NCI-H510A treated with DMSO at 0.1 percent for 48 hours (cell line): ENCODE data around the gene WDR7.

Source experiments
- DNase-seq: peaks from one replicate; lab custom pipeline; 2025; lab: John Stamatoyannopoulos, UW

WDR7 gene

DNA sequence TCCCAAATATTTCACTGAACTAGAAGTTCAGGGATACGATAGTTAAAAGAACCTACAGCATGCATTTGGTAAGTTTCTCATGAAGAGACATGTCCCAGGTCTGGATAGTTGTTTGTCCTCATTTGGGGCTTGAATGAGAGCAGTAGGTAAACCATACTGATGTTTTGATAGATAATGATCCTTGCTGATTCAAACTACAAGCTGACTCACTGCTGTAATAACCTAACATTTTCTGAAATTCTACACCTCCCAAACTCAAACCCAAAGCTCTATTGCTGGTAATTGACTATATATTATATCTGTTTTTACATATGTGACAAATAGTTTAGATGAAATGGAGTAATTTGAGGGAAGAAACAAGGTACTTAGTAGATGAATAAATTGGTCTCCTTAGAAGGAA lies 341.6 kb downstream of the WDR7 start:
- DNase-seq: no peak

DNA sequence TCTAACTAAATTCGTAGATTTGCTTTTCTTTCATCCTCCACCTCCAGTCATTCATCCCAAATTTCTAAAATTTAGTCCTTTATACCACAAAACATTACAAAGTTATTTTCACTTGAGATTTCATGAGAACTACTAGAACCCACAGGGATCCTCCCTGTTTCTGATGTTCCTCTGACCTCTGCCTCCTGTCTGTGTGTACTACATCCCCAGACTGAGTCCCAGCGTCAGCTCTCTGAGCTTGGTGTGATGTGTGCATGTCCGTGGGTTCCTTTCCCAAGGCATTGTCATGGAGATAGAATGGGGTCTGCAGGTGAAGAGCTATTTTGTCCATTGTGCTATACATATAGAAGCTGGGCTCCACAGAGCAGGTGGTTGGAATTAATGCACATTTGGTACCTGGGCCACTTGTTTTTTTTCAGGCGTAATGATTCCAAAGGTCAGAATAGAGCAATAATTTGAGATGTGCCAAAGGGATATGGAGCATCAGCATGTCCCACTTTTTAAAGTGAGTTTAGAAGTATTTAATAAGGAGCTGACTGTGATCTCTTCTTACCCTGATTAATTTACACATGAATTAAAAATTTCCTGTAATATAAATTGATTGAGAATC lies 344.5 kb downstream of the WDR7 start:
- DNase-seq: no peak

DNA sequence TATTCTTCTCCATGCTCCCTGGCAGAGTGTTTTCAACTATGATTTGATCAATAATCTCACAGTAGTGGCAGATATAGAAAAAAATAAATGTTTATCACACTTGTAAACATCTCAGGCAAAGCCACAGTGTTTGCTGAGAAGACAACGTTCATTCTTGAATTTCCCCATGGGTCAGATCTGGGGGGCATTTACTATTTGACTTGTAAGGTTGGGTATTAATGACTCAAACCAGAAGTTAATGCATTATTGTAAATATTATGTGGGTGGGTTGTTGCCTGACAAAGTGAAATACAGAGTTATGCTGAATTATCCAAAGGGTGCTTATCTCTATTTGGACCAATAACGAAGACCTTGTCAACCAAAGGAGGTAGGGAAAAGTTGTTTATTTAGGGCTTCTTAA lies 346.0 kb downstream of the WDR7 start:
- DNase-seq: no peak

DNA sequence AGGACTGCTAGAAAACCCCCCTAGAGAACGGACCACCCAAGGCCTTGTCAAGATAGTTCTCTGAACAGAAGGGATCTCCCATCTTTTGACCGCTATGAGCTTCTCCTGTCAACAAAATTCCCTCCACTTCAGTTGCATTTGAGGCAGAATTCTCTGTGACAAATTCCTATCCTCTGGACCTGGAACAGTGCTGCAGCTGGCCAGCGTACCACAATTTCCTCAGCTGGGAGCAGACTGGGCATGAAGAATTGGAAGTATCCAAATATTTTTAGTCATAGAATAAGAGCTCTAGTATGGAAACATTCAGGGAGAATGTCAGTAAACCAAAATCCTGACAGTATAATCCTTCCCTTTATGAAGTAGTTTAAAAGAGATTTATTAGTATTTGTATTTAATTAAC lies 348.7 kb downstream of the WDR7 start:
- DNase-seq: no peak

DNA sequence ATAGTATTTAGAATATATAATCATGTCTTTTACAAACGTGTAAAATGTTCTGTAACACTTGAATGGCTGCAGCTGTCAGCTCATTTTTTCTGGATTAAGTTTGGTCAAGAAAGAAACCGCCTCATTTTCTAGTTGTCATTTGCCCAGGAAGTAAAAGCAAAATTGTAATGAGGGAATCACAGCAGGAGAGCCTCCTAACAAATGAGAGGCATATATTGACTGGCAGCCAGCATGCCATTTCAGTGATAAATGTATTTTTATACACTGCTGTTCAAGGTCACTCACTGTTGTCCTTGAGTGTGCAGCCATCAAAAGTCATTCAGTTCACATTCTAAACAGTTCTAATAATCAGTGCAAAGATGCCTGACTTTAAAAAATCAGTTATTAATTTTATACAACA lies 351.5 kb downstream of the WDR7 start:
- peak; percentile 16 for DNase-seq

DNA sequence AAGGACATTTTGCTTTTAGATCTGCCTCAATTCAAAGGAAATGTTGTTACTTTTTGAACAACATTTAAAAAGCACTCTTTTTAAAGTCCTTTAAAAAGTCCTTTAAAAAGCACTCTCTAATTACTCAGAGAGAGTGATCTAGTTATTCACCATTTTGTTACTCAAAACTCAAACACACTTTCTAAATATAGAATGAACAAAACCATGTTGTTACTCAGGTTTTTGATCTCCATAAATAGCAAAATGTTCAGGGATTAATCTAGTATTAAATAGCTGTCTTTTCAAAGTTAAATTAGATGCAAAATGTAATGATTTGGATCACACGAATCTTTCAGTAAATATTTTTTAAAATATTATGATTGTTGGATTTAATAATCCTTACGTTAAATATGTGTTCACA lies 352.2 kb downstream of the WDR7 start:
- no peak for DNase-seq

DNA sequence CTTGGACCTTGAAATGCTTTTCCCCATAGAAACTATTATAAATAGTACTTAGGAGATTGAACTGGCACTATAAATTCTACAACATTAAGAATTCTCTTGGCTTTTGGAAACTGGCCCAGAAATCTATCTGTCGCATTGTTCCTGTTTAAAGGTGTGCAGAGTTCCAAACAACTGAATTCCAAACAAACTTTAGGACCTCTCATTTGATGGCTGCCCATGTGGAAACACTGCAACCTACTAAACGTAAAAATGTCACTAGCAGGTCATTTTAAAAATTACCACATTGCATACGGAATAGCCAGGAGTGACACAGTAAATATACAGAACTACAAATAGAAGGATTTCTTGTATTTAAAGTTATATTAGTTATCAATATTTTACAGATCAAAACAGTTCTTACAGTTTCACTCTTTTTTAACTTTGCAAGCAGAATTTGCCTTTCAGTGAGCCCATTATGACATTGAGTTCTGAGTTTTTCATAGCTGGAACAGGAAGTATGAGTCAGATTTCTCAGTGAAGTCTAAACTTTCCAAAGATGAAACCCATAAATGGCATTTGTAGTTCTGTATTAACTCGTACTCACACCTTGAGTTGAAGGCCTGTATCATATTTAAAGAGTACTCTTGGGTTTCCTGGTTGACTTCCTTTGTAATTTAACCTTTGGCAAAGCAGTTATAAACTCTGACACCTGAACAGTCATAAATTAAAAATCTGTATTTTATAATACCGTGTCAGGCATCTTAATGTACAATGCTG lies 353.4 kb downstream of the WDR7 start:
- DNase-seq: peak; percentile 49

DNA sequence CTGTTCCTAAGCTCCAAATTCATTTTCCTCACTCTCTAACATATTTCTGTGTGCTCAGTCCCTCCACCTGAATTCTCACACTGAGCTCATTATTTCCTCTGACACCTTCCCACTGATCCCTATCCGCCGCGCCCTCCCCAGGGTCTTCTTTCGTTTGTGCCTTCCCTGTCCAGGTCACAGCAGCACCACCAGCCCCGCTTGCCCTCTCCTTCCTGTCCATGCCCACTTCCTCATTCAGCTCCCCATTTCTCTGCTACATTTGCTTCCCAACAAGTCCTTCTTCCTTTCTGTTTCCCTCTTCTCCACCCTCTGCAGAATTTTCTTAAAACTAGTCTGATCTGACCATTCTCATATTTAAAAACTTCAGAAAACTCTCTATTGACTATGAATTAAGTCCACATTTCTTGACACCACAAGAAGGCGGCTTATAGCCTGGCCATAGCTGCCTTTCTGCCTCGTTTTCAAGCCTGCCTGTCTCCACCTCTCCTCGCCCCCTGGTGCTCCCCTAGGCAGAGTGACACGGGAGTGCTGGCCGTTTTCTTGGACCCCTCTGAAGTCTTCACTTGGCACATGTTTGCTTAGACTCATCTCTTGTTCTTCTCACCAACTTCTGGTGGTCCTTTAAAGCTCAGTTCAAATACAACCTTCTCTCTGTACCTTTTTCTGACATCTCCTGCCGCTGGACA lies 357.0 kb downstream of the WDR7 start:
- DNase-seq: no peak

DNA sequence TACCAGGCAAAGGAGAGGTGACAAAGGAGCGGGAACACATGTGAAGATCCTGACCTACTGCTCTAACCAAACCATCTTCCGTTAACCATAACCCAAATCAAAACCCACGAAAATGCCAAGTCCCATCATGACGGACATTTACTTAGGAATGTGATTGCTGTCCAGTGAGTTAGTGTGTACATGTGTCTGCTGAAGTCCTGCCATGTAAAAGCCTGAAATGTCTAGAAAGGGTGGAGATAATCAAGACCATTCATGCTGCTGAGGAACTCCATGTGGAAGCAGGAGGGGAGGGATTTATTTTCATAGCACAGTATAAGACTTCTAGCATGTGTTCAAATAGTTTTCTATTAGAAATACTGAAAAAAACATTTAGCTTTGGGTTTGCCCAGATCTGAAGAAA lies 358.7 kb downstream of the WDR7 start:
- DNase-seq: no peak

DNA sequence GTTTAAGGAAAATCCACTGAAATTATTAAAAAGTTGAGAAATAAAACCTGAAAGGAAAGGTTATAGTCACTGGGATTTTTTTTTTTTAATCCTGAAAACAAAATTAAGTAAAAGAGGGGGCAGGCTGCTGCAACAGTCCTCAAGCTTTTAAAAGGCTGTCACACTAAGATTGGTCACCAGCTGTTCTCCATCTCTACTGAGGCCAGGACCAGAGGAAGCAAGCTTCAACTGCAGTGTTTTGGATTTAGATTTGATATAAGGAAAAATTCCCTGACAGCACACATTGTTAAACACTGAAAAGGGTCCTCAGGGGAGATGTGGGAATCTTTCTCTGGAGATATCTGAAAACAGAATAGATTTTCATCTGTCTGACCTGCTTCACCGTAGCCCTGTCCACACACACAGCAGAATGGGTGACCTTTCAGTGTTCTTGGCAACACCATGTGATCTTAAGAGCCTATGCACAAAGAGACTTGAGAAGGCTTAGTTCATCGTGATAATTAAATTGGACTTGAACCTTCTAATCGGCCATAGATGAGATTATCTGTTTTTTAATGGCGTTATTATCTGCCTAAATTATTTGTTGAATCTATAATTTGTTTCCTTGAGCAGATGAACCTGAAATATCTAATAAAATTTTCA lies 363.7 kb downstream of the WDR7 start:
- no peak for DNase-seq

DNA sequence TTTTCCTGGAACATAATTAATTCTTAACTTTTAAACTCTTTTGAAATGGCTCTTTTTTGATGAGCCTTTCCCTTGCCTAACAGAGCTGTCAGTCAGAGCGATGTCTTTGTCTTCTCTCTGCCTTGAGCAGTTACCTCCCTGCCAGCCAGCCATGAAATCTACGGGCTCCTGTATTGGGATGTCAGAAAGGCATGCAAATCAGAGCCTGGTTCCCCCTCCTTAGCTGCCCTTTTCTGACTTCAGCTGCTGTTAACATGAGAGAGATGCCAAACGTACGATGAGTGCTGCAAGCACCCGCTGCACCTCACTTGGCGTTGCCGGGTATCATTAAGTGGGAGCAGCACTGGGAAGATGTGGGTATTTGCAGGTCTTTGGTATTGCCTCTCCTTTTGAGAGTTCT lies 364.3 kb downstream of the WDR7 start:
- DNase-seq: no peak

DNA sequence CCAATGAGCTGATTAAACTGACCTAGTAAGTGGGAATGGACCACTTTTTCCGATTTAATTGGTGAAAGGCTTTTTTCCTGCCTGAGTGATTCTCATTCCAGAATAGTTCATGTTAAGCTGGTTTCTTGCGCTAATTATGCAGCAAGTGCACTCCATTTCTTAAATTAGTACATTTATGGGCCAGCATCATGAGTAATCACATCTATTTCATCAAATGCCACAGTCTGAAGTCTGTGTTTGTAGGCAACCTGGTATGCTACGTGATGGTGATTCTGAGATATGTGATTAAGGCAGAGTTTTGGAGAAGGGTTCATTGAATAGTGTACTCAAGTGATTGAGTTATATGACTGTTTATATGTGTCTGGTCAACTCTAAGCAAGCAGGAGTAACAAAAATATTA lies 367.7 kb downstream of the WDR7 start:
- no peak for DNase-seq

DNA sequence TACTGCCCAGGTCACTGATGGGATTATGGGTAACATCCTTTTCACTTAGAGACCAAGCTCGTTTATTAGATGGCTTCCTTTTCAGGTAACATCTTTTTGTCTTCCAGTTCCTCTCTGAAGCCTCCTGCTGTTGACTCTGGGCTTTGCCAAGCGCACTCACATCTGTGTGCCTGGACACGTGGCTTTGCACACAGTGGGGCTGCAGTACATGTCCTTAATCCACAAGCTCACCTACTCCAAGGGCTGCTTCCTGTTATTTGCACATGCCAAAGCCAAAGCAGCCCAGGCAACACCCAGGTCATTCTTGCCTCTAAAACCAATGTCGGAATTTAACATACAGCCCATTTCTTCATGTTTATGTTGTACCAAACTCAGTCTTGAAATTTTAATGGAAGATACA lies 371.6 kb downstream of the WDR7 start:
- no peak for DNase-seq

DNA sequence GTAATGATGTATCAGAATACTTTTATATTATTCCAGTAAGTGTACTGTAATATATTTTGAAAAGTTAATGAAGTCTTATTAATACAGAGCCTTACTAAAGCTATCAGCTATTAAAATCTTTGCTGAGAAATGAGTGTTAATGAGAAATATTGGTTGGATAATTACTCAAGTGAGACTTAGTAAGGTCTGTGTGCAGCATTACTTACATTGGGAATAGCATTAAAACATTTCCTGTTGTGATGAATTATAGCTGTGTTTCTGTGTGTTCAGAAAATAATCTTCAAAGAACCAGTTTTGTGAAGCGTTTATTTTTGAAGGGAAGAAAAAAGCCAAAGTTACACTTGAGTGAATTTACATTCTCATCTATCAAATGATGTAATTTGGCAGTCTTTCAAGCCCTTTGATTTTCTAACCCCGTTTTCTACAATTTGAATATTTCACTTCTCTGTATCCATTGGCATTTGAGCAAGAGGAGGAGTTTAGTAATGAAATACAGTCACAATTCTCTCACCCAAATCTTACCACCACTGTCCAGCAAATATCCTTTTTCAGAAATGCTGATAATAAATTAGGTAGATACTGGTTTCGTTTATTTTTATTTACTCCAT lies 372.2 kb downstream of the WDR7 start:
- no peak for DNase-seq

DNA sequence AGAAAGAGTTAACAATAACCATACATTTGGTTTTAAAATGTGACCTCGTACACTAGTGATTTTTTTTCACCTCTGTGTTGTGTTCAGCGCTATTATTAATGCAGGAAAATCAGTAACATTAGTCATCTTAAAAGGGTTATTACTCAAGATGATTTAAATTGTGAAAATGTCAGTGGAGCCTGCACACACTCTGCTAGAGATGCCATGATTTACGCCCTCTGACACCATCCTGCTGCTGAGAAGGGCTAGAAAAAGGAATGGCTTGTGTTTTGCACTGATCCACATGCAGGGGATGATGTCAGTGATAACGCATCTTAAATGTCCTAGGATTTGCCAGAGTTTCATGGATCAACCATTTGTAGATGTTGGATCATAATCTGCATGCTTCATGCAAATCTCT lies 374.4 kb downstream of the WDR7 start:
- no peak for DNase-seq

DNA sequence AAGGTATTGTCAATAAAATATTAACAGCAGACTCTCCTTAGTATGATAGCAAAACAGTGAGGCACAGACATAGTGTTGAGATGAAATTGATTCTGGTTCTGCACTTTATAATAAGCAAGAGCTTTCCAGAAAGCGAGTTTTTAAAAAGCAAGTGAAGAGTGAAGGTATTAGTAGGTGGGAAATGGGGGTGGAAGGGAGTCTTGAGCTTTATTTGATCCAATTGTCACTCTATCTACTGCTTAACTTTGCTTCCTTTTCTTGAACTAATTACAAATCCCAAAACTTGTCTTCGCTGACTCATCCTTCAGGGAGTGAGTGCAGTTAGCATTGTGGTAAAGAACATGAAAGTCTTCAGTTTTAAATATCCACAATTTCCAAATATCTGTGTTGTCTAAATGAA lies 375.2 kb downstream of the WDR7 start:
- DNase-seq: no peak

DNA sequence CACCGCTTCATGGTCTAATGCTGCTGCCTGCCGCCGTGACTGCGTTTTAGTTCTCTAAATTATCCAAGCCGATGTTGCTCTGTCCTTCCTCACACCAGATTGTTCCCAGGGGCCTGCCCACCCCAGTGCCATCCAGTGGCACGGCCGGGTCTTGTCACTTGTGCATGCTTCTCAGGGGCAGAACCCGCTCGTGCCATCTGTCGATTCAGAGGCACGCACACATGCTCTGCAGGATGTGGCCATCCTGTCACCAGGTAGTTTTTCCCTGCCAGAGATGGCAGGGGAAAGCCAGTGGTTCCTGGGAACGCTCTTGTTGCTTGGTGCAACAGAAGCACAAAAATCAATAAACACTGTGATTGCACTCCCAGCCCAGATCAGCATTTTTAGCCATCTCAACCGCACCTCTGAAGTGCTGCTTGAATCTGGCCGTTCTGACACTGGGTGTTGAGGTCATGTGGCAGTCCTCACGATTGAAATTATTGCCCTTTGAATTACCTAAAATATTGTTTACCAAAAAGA lies 376.1 kb downstream of the WDR7 start:
- DNase-seq: no peak

DNA sequence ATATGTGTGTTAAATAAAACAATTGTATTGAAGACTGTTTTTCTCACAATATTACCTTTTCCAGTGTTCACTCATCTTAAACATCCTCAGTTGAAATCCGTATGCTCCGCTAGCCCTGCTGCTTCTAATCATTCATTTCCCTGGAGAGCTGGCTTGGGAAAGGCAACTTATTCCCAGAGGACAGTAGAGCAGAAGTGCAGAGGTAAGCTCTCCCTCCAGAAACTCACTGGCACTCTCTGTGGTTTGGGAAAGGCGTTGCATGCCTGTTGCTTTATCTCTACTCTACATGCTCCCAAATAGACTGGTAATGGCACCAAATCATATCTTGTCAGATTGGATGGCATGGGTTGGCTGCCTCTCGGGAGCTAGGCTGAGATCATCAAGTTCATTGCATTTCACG lies 378.6 kb downstream of the WDR7 start:
- DNase-seq: no peak

DNA sequence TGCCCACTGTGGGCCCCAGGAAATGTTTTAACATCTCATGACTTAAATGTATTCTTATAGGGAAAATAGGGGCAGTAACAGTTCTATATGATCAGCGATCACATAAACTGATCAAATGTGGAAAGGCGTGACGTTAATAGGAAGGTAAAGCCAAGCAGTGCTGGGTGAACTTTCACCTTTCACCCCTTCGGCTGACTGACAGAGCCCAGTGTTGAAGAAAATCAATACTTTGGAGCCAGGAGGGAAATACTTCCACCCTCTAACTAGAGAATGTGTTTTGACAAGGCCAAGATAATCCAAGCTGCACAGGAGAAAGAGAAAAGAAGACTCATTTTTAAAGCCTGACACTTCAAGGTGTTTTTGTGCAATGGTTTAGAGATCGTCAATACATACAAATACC lies 379.3 kb downstream of the WDR7 start:
- no peak for DNase-seq

DNA sequence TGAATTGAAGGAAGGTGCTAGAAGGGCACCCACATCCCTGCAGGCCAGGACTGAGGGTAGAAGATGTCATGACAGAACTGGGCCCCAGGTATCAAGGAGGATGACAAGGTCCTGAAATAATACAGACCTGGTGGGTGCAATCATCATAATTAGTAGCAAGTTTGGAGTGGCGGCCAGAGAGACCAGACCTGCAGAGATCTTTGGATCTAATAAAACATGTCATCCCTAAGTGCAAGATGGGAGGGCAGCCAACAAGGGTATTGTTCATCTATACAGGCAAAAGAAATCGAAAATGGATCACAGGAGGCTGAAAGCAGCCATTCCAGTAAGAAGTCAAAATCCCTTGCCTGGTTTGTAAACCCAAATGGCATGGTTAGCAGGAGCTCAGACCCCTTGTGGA lies 384.4 kb downstream of the WDR7 start:
- DNase-seq: no peak

DNA sequence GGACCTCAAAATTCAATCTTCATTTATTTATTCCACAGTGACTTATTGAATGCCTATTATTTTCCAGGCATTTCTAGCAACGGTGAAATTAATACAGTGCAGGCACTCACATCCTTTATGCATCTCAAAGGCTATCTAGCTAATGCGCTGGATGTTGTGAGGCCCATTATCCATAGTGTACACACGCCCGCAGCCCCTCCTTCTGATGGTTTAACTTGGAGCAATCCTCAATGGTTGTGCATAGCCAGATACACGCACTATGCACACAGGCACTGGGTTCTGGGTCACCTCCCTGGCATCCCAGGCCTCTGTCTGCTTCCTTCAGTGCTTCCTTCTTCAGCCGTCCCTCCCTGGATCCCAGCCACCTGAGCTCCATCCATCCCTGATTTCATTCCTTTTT lies 387.2 kb downstream of the WDR7 start:
- no peak for DNase-seq

DNA sequence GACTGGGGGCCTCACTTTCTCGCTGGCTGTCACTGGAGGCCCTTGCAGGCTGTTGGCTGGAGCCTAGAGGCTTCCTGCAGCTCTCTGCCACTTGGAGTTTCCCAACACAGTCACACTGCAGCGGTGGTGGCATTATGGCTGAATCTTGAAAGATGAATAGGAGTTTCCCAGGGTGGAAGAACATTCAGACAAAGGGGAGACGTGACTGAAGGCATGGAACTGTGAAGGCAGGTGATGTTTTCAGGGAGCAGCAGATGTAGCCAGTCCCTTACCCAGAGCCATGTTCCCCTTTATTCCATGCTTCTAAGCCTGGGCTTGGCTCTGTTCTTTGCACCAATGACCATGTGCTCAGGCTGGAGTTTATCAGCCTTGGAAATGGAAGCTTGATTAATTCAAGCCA lies 389.0 kb downstream of the WDR7 start:
- DNase-seq: no peak
